Suprapubic skin (tissue), 4 donors: ENCODE measurements around the gene PPP2R2D. TPM values are rescaled to one million over a fixed set of nuclear protein-coding genes. Genes with fewer than 3 reads are reported as not detected.

Experiments used
- DNase-seq, 2 donors: peaks; one replicate each; pipeline ENCODE4 v3.0.0-alpha.2; 2019; ENCODE audit warnings: low spot score in 2 of 2
- H3K27ac ChIP-seq: fragments of 200-600 bp; sonication (generic); one replicate; pipeline ENCODE4 v1.5.1; 2019
- H3K27me3 ChIP-seq: fragments of 200-600 bp; sonication (generic); one replicate; pipeline ENCODE4 v1.5.1; 2019
- H3K36me3 ChIP-seq: fragments of 200-600 bp; sonication (generic); one replicate; pipeline ENCODE4 v1.5.1; 2019
- H3K4me1 ChIP-seq: fragments of 200-600 bp; sonication (generic); one replicate; pipeline ENCODE4 v1.5.1; 2019
- H3K4me3 ChIP-seq: fragments of 200-600 bp; sonication (generic); one replicate; pipeline ENCODE4 v1.5.1; 2019; ENCODE audit warnings: mild to moderate bottlenecking
- H3K9me3 ChIP-seq: fragments of 200-600 bp; sonication (generic); one replicate; pipeline ENCODE4 v1.5.1; 2019
- EP300 ChIP-seq: sonication (generic); formaldehyde crosslinking; IDR thresholded peaks from one replicate; pipeline ENCODE4 v1.6.1; 2017; ENCODE audit warnings: antibody characterized with exemption
- POLR2A ChIP-seq, 2 donors: fragments of 450-650 bp; IDR thresholded peaks; one replicate each; pipeline ENCODE4 v1.6.1; 2017; ENCODE audit warnings: antibody characterized with exemption in 2 of 2, mild to moderate bottlenecking in 2 of 2, moderate library complexity in 2 of 2
- POLR2AphosphoS5 ChIP-seq, 3 donors: sonication (generic); formaldehyde crosslinking; IDR thresholded peaks; one replicate each; pipeline ENCODE4 v1.6.1; 2017; ENCODE audit warnings: antibody characterized with exemption in 3 of 3
- WGBS: methylation state at CpG from one replicate; pipeline ENCODE4 v1.1.5; 2018; 5-methylcytosine and 5-hydroxymethylcytosine counted together
- total RNA-seq, 4 donors: library from RNA; depleted of rRNA; stranded (reverse); fragments of >200 nt; gene quantifications; one replicate each; pipeline ENCODE4 v1.1.0, GENCODE V29; 2016
- TF ChIP-seq, protein P1 (sequence below), 2 donors: fragments of 200-600 bp in 1 of 2; fragments of 450-650 bp in 1 of 2; sonication (generic) in 1 of 2; IDR thresholded peaks; one replicate each; pipeline ENCODE4 v1.5.1; 2016 to 2019; ENCODE audit warnings: antibody characterized with exemption in 2 of 2, mild to moderate bottlenecking in 1 of 2, moderate library complexity in 1 of 2

The PPP2R2D gene
- total RNA-seq, 4 donors from 2014 or later: 22.6 to 67.2 (median 30.1) TPM

DNA sequence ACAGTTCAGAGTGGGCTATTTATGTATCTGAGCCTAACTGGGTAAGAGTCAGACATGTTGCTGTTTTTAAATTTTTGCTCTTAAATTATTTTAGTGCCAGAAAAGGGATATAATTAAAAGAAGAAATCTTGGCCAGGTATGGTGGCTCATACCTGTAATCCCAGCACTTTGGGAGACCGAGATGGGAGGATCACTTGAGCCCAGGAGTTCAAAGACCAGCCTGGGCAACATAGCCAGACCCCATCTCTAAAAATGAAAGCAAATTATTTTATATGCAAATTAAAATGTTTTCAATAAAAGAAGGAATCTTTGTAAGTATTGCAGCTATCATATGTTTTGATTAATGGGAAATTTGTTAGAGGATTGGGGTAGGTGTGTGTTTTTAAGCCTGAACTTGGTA, 41.6 kb downstream of the PPP2R2D start:
- no peaks in the 10 kb centered on the region for H3K9me3 ChIP-seq
- TF ChIP-seq EP300: no peak
- TF ChIP-seq POLR2A (IDR thresholded peaks at IDR 0.05): no peak
- TF ChIP-seq POLR2AphosphoS5 (IDR thresholded peaks at IDR 0.05): no peak
- TF ChIP-seq, protein P1, sequence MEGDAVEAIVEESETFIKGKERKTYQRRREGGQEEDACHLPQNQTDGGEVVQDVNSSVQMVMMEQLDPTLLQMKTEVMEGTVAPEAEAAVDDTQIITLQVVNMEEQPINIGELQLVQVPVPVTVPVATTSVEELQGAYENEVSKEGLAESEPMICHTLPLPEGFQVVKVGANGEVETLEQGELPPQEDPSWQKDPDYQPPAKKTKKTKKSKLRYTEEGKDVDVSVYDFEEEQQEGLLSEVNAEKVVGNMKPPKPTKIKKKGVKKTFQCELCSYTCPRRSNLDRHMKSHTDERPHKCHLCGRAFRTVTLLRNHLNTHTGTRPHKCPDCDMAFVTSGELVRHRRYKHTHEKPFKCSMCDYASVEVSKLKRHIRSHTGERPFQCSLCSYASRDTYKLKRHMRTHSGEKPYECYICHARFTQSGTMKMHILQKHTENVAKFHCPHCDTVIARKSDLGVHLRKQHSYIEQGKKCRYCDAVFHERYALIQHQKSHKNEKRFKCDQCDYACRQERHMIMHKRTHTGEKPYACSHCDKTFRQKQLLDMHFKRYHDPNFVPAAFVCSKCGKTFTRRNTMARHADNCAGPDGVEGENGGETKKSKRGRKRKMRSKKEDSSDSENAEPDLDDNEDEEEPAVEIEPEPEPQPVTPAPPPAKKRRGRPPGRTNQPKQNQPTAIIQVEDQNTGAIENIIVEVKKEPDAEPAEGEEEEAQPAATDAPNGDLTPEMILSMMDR (IDR thresholded peaks at IDR 0.05): no peak
- H3K4me1 ChIP-seq: no peaks in the 10 kb centered on the region
- DNase-seq: no peak
- H3K27me3 ChIP-seq: no peaks in the 10 kb centered on the region
- no peak overlapping the region for H3K27ac ChIP-seq
- no peak overlapping the region for H3K4me3 ChIP-seq
- H3K36me3 ChIP-seq: peaks cover 78% of the 10 kb centered on the region
- 94% methylated on average over 1 of the region's 1 CpG for WGBS

DNA sequence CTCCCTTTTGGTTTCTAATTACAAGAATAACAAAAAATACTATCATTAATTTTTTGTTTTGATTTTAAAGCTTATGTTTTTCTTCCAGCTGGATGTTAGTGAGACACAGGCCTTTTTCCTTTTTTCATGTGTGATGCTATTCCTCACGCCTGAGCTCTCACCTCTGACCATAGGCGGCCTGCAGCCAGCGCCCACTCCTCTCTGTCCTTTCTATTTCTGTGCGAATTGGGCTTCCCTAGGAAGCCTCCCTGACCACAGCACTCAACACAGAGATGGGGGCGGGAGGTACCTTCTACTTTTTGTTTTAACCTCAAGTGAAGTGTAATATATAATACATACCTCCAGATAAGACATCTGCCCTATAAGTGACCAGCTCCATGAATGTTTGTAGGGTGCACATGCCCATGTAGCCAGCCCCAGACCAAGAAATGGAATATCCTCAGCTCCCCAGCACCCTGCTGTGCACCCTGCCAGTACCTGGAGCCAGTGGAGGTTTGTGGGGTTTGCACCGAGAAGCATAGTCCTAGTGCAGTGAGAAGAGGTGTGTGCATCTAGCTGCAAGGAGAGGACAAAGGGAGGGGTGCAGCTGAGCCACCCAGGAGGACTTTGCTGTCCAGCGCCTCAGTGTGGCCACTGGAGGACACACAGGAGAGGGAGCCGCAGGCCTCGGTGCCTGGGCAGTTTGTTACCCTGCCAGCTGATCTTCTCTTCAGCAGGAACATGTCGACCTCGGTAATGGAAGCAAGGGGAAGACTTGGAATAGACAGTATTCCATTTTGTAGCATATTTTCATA, 42.4 kb downstream of the PPP2R2D start:
- Histone ChIP-seq H3K4me1 (no peaks in the 10 kb centered on the region), H3K27me3 (no peaks in the 10 kb centered on the region), H3K9me3 (no peaks in the 10 kb centered on the region), H3K27ac (no peak overlapping the region), H3K4me3 (no peak overlapping the region), H3K36me3 (peaks cover 78% of the 10 kb centered on the region)
- WGBS: 86% methylated on average over 10 of the region's 11 CpGs
- DNase-seq: peak in 1 of 2 donors; percentile 69
- TF ChIP-seq EP300 (no peak), POLR2AphosphoS5 (IDR thresholded peaks at IDR 0.05) (no peak), POLR2A (IDR thresholded peaks at IDR 0.05) (no peak)
- TF ChIP-seq, protein P1 (IDR thresholded peaks at IDR 0.05): peak in 1 of 2 donors; percentile 15

DNA sequence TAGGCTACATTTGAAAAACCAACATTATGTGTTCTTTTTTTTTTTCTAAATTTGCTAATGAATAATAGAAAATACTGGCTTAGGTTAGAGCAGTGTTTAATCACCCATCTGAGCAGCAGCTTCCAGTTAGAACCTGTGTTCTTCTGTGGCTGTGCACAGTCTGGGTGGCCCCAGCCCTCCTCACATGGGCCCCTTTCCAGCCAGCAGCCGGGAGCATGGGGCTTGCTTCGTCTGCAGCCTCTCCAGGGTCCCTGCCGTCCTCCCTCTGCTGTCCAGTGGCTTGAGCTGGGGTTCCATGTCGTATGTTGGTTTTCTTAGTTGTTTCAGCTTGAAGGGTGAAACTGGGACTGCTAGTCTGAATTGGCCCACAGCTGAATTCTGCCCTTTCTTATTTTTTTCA, 43.6 kb downstream of the PPP2R2D start:
- no peak overlapping the region for H3K4me3 ChIP-seq
- peak in 1 of 2 donors; percentile 40 for DNase-seq
- H3K9me3 ChIP-seq: no peaks in the 10 kb centered on the region
- peaks cover 82% of the 10 kb centered on the region for H3K36me3 ChIP-seq
- no peaks in the 10 kb centered on the region for H3K4me1 ChIP-seq
- H3K27ac ChIP-seq: no peak overlapping the region
- no peak for TF ChIP-seq POLR2A (IDR thresholded peaks at IDR 0.05)
- no peak for TF ChIP-seq POLR2AphosphoS5 (IDR thresholded peaks at IDR 0.05)
- TF ChIP-seq, protein P1 (IDR thresholded peaks at IDR 0.05): no peak
- TF ChIP-seq EP300: no peak
- 94% methylated on average over 4 of the region's 4 CpGs for WGBS
- H3K27me3 ChIP-seq: no peaks in the 10 kb centered on the region

DNA sequence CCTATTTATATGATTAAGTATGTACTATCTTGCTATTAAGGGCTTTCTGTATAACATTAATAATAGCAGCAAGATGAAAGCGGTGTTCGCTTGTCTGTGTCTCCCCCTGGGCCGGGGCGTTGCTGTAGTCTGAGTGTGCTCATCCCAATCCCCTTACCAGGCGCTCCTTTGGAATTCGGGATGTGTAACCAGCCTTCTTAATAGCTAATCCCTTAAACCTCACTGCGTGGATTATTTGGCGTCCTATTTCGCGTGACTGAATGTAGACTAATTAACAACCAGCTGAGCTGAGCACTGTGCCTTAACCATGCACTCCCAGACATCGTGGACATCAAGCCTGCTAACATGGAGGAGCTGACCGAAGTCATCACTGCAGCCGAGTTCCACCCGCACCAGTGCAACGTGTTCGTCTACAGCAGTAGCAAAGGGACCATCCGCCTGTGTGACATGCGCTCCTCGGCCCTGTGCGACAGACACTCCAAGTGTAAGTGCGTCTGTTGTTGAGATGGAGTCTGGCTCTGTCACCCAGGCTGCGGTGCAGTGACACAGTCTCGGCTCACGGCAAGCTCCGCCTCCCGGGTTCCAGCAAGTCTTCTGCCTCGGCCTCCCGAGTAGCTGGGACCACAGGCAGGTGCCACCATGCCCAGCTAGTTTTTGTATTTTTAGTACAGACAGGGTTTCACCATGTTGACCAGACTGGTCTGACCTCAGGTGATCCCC, 44.3 kb downstream of the PPP2R2D start:
- 96% methylated on average over 28 of the region's 28 CpGs for WGBS
- DNase-seq: no peak

More for the DNA sequence above, 44.3 kb downstream of the PPP2R2D start:
- H3K36me3 ChIP-seq: peaks cover 81% of the 10 kb centered on the region
- no peaks in the 10 kb centered on the region for H3K9me3 ChIP-seq
- H3K4me3 ChIP-seq: no peak overlapping the region
- H3K27ac ChIP-seq: no peak overlapping the region
- TF ChIP-seq POLR2AphosphoS5 (IDR thresholded peaks at IDR 0.05) (no peak), POLR2A (IDR thresholded peaks at IDR 0.05) (no peak), EP300 (no peak)
- TF ChIP-seq, protein P1 (IDR thresholded peaks at IDR 0.05): no peak
- H3K4me1 ChIP-seq: no peaks in the 10 kb centered on the region
- no peaks in the 10 kb centered on the region for H3K27me3 ChIP-seq
